ENCODE data around the gene MARK4.

GRCh38 chr19:45234089-45234869 lies 16.8 kb upstream of the MARK4 start:
- TF ChIP-seq SUZ12 (IDR thresholded peaks at IDR 0.05; ENCODE audit: extremely low read depth, insufficient read depth, insufficient read length): no peak
- TF ChIP-seq ZNF274 (IDR thresholded peaks at IDR 0.05; ENCODE audit: low read depth, low read length): no peak

All from NT2/D1 (cell line).